Ureter (tissue), 1 donor: Measurements from ENCODE around the gene BEGAIN. TPM values are rescaled to one million over a fixed set of nuclear protein-coding genes. Genes with fewer than 3 reads are reported as not detected.
"Not testable (repeated sequence)": the region's sequence is repeated elsewhere in the genome, so short reads cannot be mapped to it uniquely, and the experiment has no call there.

Experiments used
- DNase-seq: peaks from one replicate; pipeline ENCODE4 v3.0.0-alpha.2; 2020; ENCODE audit warnings: low spot score
- total RNA-seq: library from RNA; stranded (reverse); gene quantifications from one replicate; pipeline ENCODE4 v1.2.4, GENCODE V29; 2023
- donor health status: DM: yes; HTN: yes; CAD: no.

BEGAIN gene
- total RNA-seq, 1 donor from 2014 or later, result 4.2 TPM

GRCh38 chr14:100524233-100524932 is 62.8 kb downstream of the BEGAIN start:
- DNase-seq, result no peak

DNA sequence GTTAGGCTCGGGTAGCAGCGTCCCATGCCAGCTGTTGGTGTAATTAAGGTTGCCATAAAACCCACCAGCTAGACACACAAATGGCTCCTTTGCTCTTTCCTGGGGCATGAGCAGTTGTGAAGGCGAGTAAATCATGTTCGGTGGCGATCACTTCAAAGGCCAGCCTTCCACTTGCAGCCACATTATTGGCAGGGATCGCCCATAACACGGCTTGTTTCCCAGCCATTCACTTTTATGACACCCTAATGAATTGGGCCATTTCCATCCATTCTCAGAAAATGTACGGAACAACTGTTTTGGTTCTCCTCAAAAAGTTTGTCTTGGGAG is 63.4 kb downstream of the BEGAIN start:
- DNase-seq, result no peak

GRCh38 chr14:100523131-100523842 is 63.9 kb downstream of the BEGAIN start:
- DNase-seq, result peak; percentile 25

GRCh38 chr14:100522616-100523099 is 64.6 kb downstream of the BEGAIN start:
- peak; percentile 20 for DNase-seq

DNA sequence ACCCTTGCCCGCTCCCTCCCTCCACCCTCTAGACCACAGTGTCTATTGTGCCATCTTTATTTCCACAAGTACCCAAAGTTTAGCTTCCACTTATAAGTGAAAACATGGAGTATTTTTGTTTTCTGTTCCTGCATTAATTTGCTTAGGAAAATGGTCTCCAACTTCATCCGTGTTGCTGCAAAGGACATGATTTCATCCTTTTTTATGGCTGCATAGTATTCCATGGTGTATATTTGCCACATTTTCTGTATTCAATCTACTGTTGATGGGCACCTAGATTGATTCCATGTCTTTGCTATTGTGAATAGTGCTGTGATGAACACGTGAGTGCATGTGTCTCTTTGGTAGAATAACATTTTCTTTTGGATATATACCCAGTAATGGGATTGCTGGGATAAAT is 81.2 kb downstream of the BEGAIN start:
- DNase-seq, result not testable (repeated sequence)

GRCh38 chr14:100504372-100505078 is 82.7 kb downstream of the BEGAIN start:
- no peak for DNase-seq

- no peak for DNase-seq
Measured at GRCh38 chr14:100503251-100503650, 84.0 kb downstream of the BEGAIN start.

DNA sequence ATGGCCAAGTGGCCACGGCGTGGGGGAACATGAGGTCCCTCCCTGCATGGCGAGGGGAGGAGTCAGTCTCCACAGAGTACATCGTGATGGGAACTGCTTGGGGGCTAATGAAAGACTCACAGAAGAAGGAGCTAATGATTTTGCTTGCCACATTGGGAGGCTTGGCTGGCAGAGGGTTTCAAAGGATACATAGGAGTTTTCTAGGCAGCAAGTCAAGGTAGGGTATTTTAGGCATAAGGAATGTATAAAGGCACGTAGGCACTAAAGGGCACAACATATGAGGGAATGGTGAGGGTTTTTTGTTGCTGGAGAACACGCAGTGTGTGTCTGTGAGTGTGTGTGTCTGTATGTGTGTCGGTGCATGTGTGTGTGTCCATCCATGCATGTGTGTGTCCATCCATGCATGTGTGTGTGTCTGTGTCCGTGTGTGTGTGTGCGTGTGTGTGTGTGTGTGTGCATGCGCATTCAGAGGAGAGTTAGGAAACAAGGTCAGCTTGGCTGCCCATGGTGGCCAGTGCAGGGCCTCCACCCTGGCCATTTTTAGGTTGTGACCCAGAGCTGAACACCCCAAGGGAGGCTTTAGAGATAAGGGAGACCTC is 84.5 kb downstream of the BEGAIN start:
- DNase-seq, result no peak

- DNase-seq, result no peak
Measured at GRCh38 chr14:100500128-100500527, 87.1 kb downstream of the BEGAIN start.

- DNase-seq, result no peak
Measured at GRCh38 chr14:100498068-100498467, 89.1 kb downstream of the BEGAIN start.

- DNase-seq, result no peak
Measured at GRCh38 chr14:100495917-100496316, 91.3 kb downstream of the BEGAIN start.

- no peak for DNase-seq
Measured at GRCh38 chr14:100494645-100495044, 92.6 kb downstream of the BEGAIN start.

- no peak for DNase-seq
Measured at GRCh38 chr14:100490252-100490651, 97.0 kb downstream of the BEGAIN start.

GRCh38 chr14:100488057-100488456 is 99.2 kb downstream of the BEGAIN start:
- DNase-seq, result no peak

DNA sequence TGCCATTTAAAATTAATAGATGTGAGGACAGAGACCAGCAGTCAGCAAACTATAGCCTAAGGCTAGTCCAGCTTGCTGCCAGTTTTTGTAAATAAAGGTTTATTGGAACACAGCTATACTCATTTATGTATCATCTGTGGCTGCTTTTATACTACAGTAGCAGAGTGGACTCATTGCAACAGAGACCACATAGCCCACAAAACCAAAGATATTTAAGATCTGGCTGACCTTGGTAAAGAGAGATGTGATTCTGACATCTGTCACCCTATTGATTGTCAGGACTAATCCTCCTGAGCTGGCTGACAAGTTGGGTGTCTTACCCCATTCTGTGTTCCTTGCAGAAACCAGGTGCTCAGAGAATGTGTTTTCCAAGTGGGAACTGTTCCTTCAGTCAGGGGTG is 99.9 kb downstream of the BEGAIN start:
- DNase-seq, result no peak

Other genes with a start within 250 kb of the BEGAIN start
- 14.7 TPM for gene WDR25, start 210.9 kb downstream of the BEGAIN start, total RNA-seq
- gene DLK1, start 139.5 kb upstream of the BEGAIN start, total RNA-seq, result 0.39 TPM
- gene MEG3, start 238.7 kb upstream of the BEGAIN start, total RNA-seq, result 77.9 TPM